GM06990 (cell line): Measurements from ENCODE around the gene RNF186.

Experiments used
- DNase-seq: peaks from one replicate; pipeline ENCODE4 v3.0.0-alpha.2; 2011; ENCODE audit not compliant: insufficient read length; ENCODE audit errors: extremely low read depth
- H3K27me3 ChIP-seq: replicated peaks from 2 replicates; pipeline ENCODE4 v1.6.0; 2011; ENCODE audit warnings: low read length; ENCODE audit not compliant: control insufficient read depth, insufficient read depth
- H3K36me3 ChIP-seq: 2 replicates; pipeline ENCODE4 v1.5.1; 2011; ENCODE audit warnings: low read length; ENCODE audit not compliant: control insufficient read depth, insufficient read depth
- H3K4me3 ChIP-seq: replicated peaks from 2 replicates; pipeline ENCODE4 v1.5.1; 2011; ENCODE audit warnings: low read depth, mild to moderate bottlenecking, control low read depth, low read length
- TF ChIP-seq, protein P1 (sequence below): IDR thresholded peaks from 2 replicates; pipeline ENCODE4 v1.5.1; 2011; ENCODE audit warnings: low read length, control low read depth, mild to moderate bottlenecking, inconsistent platforms; ENCODE audit not compliant: insufficient read depth, poor library complexity, severe bottlenecking

Gene RNF186

GRCh38 chr1:19835578-19835977 lies 20.5 kb upstream of the RNF186 start:
- TF ChIP-seq, protein P1, sequence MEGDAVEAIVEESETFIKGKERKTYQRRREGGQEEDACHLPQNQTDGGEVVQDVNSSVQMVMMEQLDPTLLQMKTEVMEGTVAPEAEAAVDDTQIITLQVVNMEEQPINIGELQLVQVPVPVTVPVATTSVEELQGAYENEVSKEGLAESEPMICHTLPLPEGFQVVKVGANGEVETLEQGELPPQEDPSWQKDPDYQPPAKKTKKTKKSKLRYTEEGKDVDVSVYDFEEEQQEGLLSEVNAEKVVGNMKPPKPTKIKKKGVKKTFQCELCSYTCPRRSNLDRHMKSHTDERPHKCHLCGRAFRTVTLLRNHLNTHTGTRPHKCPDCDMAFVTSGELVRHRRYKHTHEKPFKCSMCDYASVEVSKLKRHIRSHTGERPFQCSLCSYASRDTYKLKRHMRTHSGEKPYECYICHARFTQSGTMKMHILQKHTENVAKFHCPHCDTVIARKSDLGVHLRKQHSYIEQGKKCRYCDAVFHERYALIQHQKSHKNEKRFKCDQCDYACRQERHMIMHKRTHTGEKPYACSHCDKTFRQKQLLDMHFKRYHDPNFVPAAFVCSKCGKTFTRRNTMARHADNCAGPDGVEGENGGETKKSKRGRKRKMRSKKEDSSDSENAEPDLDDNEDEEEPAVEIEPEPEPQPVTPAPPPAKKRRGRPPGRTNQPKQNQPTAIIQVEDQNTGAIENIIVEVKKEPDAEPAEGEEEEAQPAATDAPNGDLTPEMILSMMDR, result no peak
- no peak for DNase-seq
- Histone ChIP-seq H3K4me3 (no peak overlapping the region), H3K27me3 (no peaks in the 10 kb centered on the region), H3K36me3 (no peaks in the 10 kb centered on the region)

- TF ChIP-seq, protein P1, result no peak
These were observed 16.4 kb upstream of the RNF186 start for GRCh38 chr1:19831441-19831840.

GRCh38 chr1:19828546-19828945 lies 13.5 kb upstream of the RNF186 start:
- no peak for DNase-seq
- no peak overlapping the region for H3K4me3 ChIP-seq
- TF ChIP-seq, protein P1, result no peak
- no peaks in the 10 kb centered on the region for H3K27me3 ChIP-seq
- H3K36me3 ChIP-seq, result no peaks in the 10 kb centered on the region

More at GRCh38 chr1:19831441-19831840, 16.4 kb upstream of the RNF186 start:
- no peaks in the 10 kb centered on the region for H3K36me3 ChIP-seq
- peak; percentile 35 for DNase-seq
- no peaks in the 10 kb centered on the region for H3K27me3 ChIP-seq
- H3K4me3 ChIP-seq, result no peak overlapping the region

DNA sequence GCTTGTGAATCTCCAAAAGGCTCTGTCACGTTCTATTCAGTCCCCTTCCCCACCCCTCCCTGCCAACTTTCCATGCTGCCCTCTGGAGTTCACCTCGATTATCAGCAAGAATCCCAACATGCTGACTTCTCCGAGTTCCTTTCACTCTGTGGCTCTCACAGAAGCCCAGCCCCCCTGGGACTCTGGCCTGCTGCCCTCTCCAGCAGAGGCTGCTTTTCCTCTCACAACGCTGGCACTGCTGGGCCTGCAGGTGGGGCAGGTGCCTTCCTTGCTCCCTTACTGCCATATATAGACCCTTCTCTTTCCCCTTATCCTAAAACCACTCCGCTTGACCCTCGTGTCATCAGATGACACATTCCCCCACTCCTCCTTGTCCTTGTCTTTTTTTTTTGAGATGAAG lies 10.2 kb upstream of the RNF186 start:
- Histone ChIP-seq H3K36me3 (no peaks in the 10 kb centered on the region), H3K27me3 (no peaks in the 10 kb centered on the region), H3K4me3 (no peak overlapping the region)
- TF ChIP-seq, protein P1, result no peak
- DNase-seq, result no peak

GRCh38 chr1:19824541-19824940 lies 9.5 kb upstream of the RNF186 start:
- no peaks in the 10 kb centered on the region for H3K36me3 ChIP-seq
- no peak overlapping the region for H3K4me3 ChIP-seq
- TF ChIP-seq, protein P1, result no peak
- H3K27me3 ChIP-seq, result no peaks in the 10 kb centered on the region
- DNase-seq, result no peak

GRCh38 chr1:19824036-19824435 lies 9.0 kb upstream of the RNF186 start:
- no peaks in the 10 kb centered on the region for H3K27me3 ChIP-seq
- TF ChIP-seq, protein P1, result no peak
- no peak for DNase-seq
- H3K36me3 ChIP-seq, result no peaks in the 10 kb centered on the region
- no peak overlapping the region for H3K4me3 ChIP-seq
